ENCODE results near the gene GET3.

Gene GET3

DNA sequence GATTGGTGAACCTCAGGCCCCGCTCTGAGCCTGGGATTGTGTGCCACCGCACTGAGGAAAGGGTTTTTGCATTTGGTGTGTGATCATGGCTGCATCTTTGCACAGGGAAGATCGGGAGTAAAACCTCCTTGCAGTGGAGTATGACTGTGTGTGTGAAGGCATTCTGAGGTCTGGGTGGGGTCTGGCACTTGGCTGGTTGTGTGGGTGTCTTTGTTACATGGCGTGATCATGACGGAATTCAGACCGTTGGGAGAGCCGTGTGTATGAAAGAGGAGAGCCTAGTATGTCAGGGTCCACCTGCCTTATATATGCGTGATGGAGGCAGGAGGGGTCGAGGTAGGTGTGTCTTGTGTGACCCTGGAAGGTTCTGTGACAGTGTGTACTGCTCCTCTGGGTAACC lies 13.6 kb downstream of the GET3 start:
- DNase-seq (ENCODE audit: low spot score), result no peak

DNA sequence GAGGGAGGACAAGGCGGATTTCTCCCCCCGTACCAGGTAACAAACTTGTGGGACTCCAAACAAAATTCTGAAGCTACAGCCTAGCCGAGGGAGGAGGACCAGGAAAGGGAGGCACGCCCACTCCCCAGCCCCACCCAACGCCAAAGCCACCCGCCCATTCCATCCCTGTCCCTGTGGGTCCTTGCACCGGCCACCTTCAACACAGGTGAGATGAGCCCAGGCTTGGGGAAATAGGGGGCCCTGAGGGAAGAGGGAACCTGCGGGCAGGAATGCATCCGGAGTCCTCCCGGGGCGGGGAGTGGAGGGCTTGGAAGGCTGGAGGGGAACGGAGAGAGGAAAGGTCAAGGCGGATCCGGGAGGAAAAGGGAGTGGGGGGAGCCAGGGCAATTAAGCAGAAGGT lies 14.3 kb downstream of the GET3 start, which contains the start of gene BEST2:
Gene BEST2, plus strand, starts transcription at position 157 of the 400 bp plus-strand sequence. CDS start 802 bp downstream, outside the sequence.
- DNase-seq (ENCODE audit: low spot score), result no peak

DNA sequence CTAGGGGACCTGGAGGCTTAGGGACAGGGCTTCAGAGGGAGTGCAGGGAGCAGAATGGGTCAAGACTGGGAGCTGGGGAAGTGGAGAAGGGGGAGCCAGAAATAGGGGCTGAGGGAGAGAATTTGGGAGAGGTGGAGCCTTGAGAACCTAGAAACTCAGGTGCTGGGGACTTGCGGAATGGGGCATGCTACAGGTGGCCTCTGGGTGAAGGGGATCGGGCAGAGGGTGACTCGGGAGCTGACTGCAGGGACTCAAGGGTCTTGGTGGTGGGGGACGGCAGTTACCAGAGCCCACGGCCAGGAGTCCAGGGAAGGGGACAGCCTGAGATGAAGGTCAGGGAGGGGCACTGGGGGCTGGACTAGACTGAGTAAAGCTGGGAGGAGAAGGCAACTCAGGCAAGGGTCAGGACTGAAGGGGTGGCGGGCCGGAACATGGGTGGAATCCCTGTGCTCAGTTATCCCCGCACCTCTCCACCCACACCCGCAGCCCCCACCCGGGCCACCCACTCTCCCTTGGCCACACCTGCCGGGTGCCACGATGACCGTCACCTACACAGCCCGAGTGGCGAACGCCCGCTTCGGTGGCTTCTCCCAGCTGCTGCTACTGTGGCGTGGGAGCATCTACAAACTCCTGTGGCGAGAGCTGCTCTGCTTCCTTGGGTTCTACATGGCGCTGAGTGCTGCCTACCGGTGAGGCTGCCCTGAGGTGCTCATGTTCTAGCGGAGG lies 14.9 kb downstream of the GET3 start:
- DNase-seq (ENCODE audit: low spot score), result no peak

DNA sequence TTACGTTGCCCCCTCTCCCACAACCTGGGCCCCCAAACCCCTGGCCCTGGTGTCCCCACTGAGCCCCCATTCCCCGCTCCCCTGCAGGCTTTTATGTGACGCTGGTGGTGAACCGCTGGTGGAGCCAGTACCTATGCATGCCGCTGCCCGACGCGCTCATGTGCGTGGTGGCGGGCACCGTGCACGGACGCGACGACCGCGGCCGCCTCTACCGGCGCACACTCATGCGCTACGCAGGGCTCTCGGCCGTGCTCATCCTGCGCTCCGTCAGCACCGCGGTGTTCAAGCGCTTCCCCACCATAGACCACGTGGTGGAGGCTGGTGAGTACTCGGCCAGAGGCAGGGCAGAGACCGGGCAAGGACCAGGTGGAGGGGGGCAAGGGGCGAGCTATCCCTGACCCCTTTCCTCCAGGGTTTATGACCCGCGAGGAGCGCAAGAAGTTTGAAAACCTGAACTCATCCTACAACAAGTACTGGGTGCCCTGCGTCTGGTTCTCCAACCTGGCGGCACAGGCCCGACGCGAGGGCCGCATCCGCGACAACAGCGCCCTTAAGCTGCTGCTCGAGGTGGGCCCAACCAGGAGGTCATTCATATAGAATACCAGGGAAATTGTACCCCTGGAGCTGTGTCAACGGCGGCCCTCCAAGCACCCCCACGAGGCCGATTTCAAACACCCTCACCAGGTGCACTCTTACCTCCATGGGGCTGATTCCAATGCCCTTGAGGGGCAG lies 17.3 kb downstream of the GET3 start:
- DNase-seq (ENCODE audit: low spot score), result no peak

DNA sequence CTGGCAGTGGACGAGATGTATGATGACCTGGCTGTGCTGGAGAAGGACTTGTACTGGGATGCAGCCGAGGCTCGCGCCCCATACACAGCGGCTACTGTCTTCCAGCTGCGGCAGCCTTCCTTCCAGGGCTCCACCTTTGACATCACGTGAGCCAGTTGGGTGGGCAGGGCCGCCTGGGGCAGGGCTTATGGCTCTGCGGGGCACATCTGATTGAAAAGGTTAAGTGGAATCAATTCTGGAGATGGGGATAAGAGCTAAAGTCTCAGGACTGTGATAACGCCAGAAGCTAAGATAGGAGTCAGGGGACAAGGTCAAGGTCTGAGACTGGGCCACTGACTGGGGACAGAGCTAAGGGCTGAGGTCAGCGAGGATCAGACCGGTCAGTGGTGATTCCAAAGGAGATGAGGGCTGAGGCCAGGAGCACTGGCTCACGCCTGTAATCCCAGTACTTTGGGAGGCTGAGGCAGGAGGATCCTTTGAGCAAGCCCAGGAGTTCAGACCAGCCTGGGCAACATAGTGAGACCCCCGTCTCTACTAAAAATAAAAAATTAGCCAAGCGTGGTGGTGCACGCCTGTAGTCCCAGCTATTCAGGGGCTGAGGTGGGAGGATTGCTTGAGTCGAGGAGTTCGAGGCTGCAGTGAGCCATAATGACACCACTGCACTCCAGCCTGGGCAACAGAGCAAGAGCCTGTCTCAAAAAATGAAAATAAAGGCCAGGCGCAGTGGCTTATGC lies 19.0 kb downstream of the GET3 start:
- DNase-seq (ENCODE audit: low spot score), result no peak

DNA sequence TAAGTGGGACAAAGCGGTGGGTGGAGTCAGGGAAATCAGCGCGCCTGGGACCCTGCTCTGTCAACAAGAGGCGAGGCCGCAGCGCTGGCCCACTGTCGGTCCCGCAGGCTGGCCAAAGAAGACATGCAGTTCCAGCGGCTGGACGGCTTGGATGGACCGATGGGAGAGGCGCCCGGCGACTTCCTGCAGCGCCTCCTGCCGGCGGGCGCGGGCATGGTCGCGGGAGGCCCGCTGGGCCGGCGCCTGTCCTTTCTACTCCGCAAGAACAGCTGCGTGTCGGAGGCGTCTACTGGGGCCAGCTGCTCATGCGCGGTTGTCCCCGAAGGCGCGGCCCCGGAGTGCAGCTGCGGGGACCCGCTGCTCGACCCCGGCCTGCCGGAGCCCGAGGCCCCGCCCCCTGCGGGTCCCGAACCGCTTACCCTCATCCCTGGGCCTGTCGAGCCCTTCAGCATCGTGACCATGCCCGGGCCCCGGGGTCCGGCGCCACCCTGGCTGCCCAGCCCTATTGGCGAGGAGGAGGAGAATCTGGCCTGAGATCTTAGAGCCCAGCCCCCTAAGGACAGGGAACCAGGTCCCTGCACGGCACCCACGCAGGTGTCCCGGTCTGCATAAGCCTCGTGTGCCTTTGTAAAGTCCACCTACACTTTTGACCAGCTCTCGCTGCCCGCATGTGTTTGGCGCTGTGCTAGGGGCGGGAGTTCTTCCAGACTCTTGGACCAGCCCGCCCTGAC lies 20.4 kb downstream of the GET3 start:
- peak; percentile 83 for DNase-seq (ENCODE audit: low spot score)

DNA sequence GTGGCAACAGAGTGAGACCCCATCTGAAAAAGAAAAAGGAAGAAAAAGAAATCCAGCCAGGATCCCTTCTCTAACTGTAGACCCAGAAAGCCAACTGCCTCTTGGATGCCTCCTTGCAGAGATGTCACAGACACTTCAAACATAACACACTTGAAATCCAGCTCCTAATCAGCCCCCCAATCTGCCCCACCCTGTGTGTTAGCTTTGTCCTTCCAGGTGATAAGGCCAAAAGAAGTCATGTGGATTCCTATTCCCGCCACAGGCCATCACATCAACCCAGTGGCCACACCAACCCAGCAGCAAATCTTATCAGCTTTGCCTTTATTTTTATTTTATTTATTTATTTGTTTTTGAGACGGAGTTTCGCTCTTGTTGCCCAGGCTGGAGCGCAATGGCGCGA lies 22.4 kb downstream of the GET3 start:
- no peak for DNase-seq (ENCODE audit: low spot score)

DNA sequence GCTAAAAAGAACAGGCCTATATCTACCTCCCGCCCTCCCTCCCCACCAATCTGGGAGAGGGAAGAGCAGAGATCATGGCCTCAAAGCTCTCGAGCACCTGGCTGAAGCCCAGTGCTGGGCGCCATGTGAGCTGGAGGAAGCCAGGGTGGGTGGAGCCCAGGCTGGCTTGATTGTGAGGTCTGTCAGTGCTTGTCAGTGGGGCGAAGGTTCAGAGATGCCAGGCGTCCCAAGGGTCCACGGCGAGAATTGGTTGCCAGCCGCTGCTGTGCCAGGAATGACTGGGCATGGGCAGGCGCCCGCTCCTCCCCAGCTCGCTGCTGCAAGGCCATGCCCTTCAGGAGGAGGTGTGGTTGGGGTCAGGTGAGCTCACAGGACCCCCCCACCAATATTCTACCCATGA lies 25.8 kb downstream of the GET3 start:
- DNase-seq (ENCODE audit: low spot score), result no peak

DNA sequence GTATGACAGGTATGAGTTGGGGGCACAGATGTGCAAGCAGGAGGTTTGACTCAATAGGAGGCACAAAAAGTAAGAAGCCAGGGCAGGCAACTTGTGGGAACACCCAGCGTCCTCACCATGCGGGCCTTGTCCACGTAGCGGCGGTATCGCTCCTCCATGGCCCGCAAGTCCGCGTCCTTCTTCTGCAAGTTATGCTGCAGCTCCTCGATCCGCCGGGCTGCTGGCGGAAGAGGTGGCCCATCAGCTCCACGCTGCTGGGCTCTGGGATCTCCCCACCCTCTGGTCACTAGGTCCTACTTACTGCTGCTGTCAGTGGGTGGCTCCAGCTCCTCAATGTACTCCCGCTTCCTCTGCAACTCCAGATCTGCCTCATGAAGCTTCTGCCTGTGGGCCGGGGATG lies 27.4 kb downstream of the GET3 start:
- no peak for DNase-seq (ENCODE audit: low spot score)

DNA sequence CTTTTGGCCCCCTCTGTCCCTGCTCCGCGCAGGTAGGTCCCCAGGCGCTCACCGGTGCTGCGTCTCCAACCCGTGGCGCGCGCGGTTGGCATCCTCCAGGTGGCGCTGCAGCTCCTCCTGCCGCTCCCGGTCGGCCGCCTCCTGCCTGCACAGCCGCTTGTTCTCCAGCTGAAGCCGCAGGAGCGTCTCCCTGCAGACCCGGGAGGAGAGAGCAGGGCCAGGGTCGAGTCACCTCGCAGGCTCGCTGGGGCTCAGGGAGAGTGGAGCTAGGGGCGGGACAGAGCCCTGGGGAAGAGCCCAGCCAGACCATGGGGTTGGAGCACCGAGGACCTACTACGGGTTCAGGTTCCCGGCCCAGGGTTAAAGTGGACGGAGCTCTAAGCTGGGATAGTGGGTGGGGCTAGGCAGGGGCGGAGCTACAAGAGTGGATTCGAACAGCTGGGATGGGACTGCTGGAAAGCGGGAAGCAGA lies 28.8 kb downstream of the GET3 start:
- no peak for DNase-seq (ENCODE audit: low spot score)

DNA sequence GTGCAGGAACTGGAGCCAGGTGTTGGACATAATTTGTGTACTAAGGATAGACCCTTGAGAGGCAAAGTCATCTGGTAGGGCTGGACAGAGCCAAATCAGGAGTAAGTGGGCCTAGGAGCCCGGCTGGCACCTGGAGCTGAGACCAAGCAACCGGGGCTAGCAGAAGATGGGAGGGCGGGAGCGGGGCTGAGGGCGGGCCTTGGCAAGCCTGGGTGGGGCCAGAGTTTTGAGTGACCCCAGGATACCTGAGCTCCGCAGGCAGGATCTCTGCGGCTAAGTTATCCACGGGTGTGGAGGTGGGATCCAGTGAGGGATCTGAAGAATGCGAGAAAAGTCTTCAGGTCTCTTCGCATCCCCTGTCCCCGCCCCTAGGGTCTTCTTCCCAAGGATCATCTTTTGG lies 29.9 kb downstream of the GET3 start:
- no peak for DNase-seq (ENCODE audit: low spot score)

DNA sequence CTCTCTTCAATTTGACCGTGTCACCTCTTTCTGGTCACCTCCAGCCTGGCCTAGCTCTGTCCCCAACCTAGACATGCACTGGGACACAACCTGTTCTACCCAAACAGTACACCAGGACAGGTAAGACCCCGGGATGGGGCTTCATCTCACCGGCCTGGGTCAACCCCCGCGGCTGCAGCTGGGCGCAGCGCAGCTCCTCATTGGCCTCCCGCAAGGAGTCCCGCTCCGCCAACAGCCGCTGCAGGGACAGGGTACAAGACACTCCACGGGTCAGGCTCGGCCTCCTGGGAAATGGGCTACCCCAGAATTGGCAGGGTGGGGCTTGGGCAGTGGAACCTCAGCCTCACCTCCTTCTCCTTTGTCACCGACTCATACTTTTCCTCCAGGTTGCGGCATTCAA lies 30.4 kb downstream of the GET3 start:
- no peak for DNase-seq (ENCODE audit: low spot score)

DNA sequence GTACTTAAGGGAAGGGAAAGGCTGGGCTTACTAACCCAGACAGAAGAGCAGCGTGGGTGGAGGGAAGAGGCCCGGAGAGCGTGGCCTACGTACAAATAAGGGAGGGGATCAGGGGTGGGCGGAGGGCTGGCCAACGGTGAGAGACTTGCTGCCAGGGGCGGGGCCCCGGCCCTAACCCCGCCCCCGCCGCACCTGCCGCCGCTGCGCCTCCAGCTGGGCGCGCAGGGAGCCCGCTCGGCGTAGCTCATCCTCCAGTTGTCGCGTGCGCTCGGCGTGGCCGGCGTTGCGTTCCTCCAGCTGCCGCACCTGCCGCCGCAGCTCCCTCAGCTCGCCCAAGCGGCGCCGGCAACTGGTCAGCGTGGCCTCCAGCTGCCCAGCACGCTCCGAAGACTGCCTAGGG lies 32.4 kb downstream of the GET3 start:
- peak; percentile 65 for DNase-seq (ENCODE audit: low spot score)

DNA sequence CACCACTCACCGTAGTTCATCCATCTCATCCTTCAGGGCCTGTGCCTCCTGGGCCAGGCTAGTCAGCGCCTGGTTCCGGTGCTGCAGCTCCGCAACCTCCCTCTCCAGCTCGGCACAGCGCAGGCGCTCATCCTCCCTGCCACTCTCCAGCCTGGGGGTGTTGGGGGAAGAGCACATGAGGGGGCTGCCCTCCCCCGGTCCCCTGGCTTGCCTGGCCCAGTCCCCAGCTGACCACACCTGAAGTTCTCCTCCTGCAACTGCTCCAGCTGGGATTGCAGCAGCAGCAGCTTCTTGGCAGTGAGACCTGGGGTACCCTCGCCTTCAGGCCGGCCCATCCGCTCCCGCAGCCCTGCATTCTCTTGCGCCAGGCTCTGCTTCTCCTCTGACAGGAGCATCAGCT lies 33.6 kb downstream of the GET3 start:
- DNase-seq (ENCODE audit: low spot score), result no peak

DNA sequence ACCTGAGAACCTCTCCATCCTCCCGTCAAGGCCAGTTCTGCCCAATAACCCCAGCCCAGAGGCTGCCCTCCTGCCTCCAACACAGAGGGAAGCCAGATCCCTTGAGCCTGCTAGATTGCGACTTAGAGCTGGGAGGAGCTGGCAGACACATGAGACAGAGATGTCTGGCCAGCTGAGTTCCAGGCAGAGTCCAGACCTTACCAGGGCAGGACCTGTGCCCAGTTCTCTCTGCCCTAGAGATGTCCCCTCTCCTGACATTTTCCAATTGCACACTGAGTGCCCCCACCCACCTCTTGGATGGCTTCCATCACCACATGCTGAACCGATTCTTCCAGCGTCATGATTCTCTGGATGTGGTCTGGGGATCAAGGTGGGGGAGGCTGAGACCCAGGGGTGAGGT lies 35.0 kb downstream of the GET3 start:
- DNase-seq (ENCODE audit: low spot score), result no peak

DNA sequence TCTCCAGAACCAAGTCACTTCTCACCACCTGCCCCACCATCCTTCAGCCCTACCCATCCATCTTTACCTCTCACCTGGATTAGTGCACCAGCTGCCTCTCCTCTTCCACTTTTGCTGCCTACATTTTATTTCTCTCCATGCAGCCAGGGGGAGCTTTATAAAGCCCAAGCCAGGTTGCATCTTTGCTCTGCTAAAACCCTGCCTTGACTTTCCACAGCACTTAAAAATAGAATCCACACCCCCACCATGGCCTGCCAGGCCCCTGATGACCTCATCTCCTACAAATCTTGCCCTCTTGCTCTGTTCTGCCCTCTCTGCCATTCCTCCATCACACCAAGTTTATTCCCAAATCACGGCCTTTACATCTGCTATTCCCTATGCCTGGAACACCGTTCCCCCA lies 36.3 kb downstream of the GET3 start:
- no peak for DNase-seq (ENCODE audit: low spot score)

DNA sequence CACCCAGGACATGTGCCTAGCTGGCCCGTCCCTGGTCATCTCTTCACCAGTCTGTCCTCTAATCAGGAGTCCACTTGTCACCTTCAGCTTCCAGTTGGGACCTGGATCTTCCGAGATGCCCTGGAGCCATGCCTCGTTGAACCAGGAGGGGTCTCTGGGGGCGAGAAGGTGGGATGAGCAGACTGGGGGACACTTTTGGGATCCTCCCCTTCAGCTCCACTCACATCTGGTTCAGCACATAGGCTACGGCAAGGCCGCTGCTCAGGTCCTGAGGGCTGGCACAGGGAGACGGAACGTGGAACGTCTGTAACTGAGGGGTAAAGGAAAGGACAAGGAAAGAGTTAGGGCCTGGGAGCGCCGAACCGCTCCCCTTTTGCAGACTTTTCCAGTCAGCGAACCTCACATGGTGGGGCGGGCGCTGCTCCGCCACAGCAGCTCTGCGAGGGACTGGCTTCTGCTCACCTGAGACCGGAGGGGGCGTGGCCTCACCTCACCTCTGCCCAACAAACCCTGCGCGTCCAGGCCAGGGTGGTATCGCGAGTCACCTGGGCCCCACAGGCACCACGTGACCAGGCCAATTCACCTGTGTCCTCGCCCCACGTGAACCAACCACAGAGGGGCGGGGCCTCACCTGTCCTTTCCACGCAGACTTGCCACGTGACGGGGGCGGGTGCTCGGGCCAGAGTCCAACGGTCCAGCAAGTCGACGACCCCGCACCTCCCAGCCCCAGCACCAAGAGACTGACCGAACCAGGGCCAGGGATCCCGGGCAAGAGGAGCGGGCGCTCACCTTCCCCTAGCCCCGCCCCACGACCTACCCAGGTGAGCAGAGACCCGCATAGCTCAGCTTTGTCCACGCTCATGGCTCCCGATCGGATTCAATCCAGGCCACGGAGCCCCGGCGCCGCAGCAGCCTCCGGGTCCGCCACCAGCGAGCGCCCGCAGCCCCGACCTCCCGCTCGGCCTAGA lies 37.6 kb downstream of the GET3 start, which contains the start of gene HOOK2:
Gene HOOK2, minus strand, starts transcription at position 965 of the 968 bp plus-strand sequence. Its CDS starts 103 bp downstream, at position 862.
- no peak for DNase-seq (ENCODE audit: low spot score)

DNA sequence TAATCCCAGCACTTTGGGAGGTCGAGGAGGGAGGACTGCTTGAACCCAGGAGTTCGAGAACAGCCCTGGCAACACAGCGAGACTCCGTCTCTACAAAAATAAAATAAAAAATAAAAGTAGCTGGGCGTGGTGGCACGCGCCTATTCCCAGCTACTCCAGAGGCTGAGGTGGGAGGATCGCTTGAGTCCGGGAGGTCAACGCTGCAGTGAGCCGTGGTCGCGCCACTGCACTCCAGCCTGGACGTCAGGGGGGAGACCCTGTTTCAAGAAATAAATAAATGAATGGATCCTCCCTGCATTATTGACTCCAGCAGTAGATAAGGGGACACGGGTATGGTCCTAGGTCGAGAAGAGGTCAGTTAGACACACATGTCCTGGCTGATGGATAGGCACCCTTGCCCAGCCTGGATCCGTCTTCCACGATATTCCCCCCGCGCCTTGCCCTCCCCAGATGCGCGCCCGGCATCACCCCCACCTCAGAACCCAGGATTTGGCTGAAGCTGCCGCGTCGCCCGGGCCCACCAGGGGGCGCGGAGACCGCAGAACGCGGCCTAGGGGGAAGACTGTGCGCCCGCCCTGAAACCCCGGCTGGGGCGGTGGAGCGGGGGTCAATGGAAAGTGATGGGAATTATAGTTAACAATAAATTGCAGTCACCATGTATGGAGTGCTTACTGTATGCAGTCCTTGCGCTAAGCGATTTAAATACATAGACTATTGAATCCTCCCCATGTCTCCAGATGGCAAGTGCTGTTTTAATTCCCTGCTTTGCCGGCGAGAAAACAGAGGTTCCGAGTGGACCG lies 40.1 kb downstream of the GET3 start:
- DNase-seq (ENCODE audit: low spot score), result peak; percentile 77
